Lower leg skin (tissue), 4 donors: ENCODE results near the gene CCDC110. TPM values are rescaled to one million over a fixed set of nuclear protein-coding genes. Genes with fewer than 3 reads are reported as not detected.

Experiments used
- DNase-seq, 2 donors: peaks; one replicate each; pipeline ENCODE4 v3.0.0-alpha.2; 2019; ENCODE audit warnings: low spot score in 2 of 2
- H3K4me3 ChIP-seq: fragments of 200-600 bp; sonication (generic); 2 replicates; pipeline ENCODE4 v1.5.1; 2017; ENCODE audit warnings: mild to moderate bottlenecking, low read depth; ENCODE audit not compliant: poor library complexity, severe bottlenecking
- CTCF ChIP-seq, 3 donors: fragments of 450-650 bp; IDR thresholded peaks; one replicate each; pipeline ENCODE4 v1.5.1; 2016; ENCODE audit warnings: antibody characterized with exemption in 3 of 3, mild to moderate bottlenecking in 3 of 3, moderate library complexity in 2 of 3
- POLR2A ChIP-seq, 2 donors: fragments of 450-650 bp; IDR thresholded peaks; one replicate each; pipeline ENCODE4 v1.6.1; 2016 to 2017; ENCODE audit warnings: antibody characterized with exemption in 2 of 2, mild to moderate bottlenecking in 1 of 2, moderate library complexity in 1 of 2
- WGBS, 2 donors: methylation state at CpG; one replicate each; pipeline ENCODE4 v1.1.5; 2018; 5-methylcytosine and 5-hydroxymethylcytosine counted together
- intact Hi-C: fragments of 100-400 bp; cut with DNase I; formaldehyde crosslinking; loops from one replicate; pipeline ENCODE4 v1.15.0; 2023; ENCODE audit warnings: low total_unique reads
- total RNA-seq, 4 donors: library from RNA; depleted of rRNA; stranded (reverse); fragments of >200 nt; gene quantifications; one replicate each; pipeline ENCODE4 v1.1.0, GENCODE V29; 2016

The CCDC110 gene
- total RNA-seq, 4 donors from 2014 or later, result 0.08 to 0.75 (median 0.61) TPM; not detected in 1

GRCh38 chr4:185429660-185430059 lies 41.9 kb downstream of the CCDC110 start:
- no peak overlapping the region for H3K4me3 ChIP-seq
- WGBS, 2 donors, result 62 to 64% methylated on average over 5 of the region's 5 CpGs
- TF ChIP-seq CTCF (IDR thresholded peaks at IDR 0.05) (no peak), POLR2A (IDR thresholded peaks at IDR 0.05) (no peak)
- intact Hi-C loops, result no loop called here
- DNase-seq, result no peak

- 87 to 92% methylated on average over 22 of the region's 22 CpGs for WGBS, 2 donors
- DNase-seq, result no peak
- H3K4me3 ChIP-seq, result no peak overlapping the region
- no peak for TF ChIP-seq CTCF (IDR thresholded peaks at IDR 0.05)
- no peak for TF ChIP-seq POLR2A (IDR thresholded peaks at IDR 0.05)
- intact Hi-C loops, result no loop called here
Observed at GRCh38 chr4:185426960-185427688, 44.4 kb downstream of the CCDC110 start.

- intact Hi-C loops, result no loop called here
- peak; percentile 86 to 98 for DNase-seq
- 0% methylated on average over 41 to 43 of the region's 66 CpGs for WGBS, 2 donors
- TF ChIP-seq POLR2A (IDR thresholded peaks at IDR 0.05) (peak in 1 of 2 donors; percentile 52), CTCF (IDR thresholded peaks at IDR 0.05) (peak in 1 of 3 donors; percentile 7)
- H3K4me3 ChIP-seq, result peak within 1 kb of the TSS; percentile 65
Observed at GRCh38 chr4:185425647-185426352, 45.7 kb downstream of the CCDC110 start, which contains the start of gene UFSP2. UFSP2 (minus strand) TSS chr4:185425964; CDS start chr4:185425868, 96 bp downstream.

- TF ChIP-seq POLR2A (IDR thresholded peaks at IDR 0.05) (no peak), CTCF (IDR thresholded peaks at IDR 0.05) (no peak)
- DNase-seq, result no peak
- intact Hi-C loops, result no loop called here
- H3K4me3 ChIP-seq, result peak overlapping the region; percentile 65
- 14 to 15% methylated on average over 13 of the region's 13 CpGs for WGBS, 2 donors
Observed at GRCh38 chr4:185424905-185425646, 46.5 kb downstream of the CCDC110 start.

GRCh38 chr4:185421366-185422124 lies 50.0 kb downstream of the CCDC110 start:
- H3K4me3 ChIP-seq, result no peak overlapping the region
- 51 to 53% methylated on average over 2 of the region's 2 CpGs for WGBS, 2 donors
- DNase-seq, result no peak
- intact Hi-C loops, result no loop called here
- no peak for TF ChIP-seq POLR2A (IDR thresholded peaks at IDR 0.05)
- no peak for TF ChIP-seq CTCF (IDR thresholded peaks at IDR 0.05)
